Liver (tissue), 9 donors: Measurements from ENCODE around the gene ZBTB25. TPM values are rescaled to one million over a fixed set of nuclear protein-coding genes. Genes with fewer than 3 reads are reported as not detected.

Experiments used
- DNase-seq: peaks from one replicate; pipeline ENCODE4 v3.0.0-alpha.2; 2017; ENCODE audit warnings: low spot score
- H3K27ac ChIP-seq, 2 donors: one replicate each; pipeline ENCODE4 v1.7.0; 2013; ENCODE audit warnings: inconsistent platforms in 2 of 2, low read length in 2 of 2, control low read depth in 1 of 2, low read depth in 1 of 2, mild to moderate bottlenecking in 1 of 2
- H3K27me3 ChIP-seq, 4 donors: one replicate each; pipeline versions ENCODE4 v1.6.1 to v1.7.0; 2013; ENCODE audit warnings: low read length in 3 of 4, inconsistent platforms in 1 of 4, mild to moderate bottlenecking in 1 of 4, moderate library complexity in 1 of 4; ENCODE audit not compliant: control insufficient read depth in 4 of 4, insufficient read depth in 4 of 4
- H3K36me3 ChIP-seq, 4 donors: one replicate each; pipeline versions ENCODE4 v1.6.1 to v1.7.0; 2013; ENCODE audit warnings: low read length in 3 of 4, mild to moderate bottlenecking in 3 of 4, low read depth in 1 of 4, moderate library complexity in 1 of 4; ENCODE audit not compliant: control insufficient read depth in 4 of 4, insufficient read depth in 3 of 4
- H3K4me1 ChIP-seq, 4 donors: one replicate each; pipeline versions ENCODE4 v1.6.1 to v1.7.0; 2013; ENCODE audit warnings: low read length in 3 of 4, mild to moderate bottlenecking in 3 of 4, moderate library complexity in 1 of 4; ENCODE audit not compliant: control insufficient read depth in 4 of 4, insufficient read depth in 4 of 4
- H3K4me3 ChIP-seq, 3 donors: one replicate each; pipeline versions ENCODE4 v1.6.1 to v1.7.0; 2013; ENCODE audit warnings: low read length in 3 of 3, control low read depth in 1 of 3, low read depth in 1 of 3, mild to moderate bottlenecking in 1 of 3
- H3K9ac ChIP-seq, 2 donors: one replicate each; pipeline ENCODE4 v1.7.0; 2013; ENCODE audit warnings: low read length in 2 of 2, mild to moderate bottlenecking in 2 of 2, moderate library complexity in 2 of 2, control low read depth in 1 of 2, low read depth in 1 of 2
- H3K9me3 ChIP-seq, 4 donors: one replicate each; pipeline versions ENCODE4 v1.6.1 to v1.7.0; 2013; ENCODE audit warnings: low read length in 3 of 4; ENCODE audit not compliant: control insufficient read depth in 4 of 4
- EGR1 ChIP-seq, 2 donors: IDR thresholded peaks; 2 replicates each; pipeline ENCODE4 v1.6.1; 2016 to 2018; ENCODE audit warnings: antibody characterized with exemption in 2 of 2, low read depth in 2 of 2
- FOXA2 ChIP-seq: IDR thresholded peaks from 2 replicates; pipeline ENCODE4 v1.6.1; 2016; ENCODE audit warnings: antibody characterized with exemption
- GABPA ChIP-seq, 2 donors: IDR thresholded peaks in 1 of 2; conservative IDR thresholded peaks in 1 of 2; 2 replicates each; pipeline ENCODE4 v1.6.1; 2016; ENCODE audit warnings: antibody characterized with exemption in 2 of 2, mild to moderate bottlenecking in 1 of 2, moderate library complexity in 1 of 2
- HNF4A ChIP-seq, 2 donors: conservative IDR thresholded peaks; 2 replicates each; pipeline ENCODE4 v1.6.1; 2016; ENCODE audit warnings: antibody characterized with exemption in 2 of 2, mild to moderate bottlenecking in 2 of 2
- HNF4G ChIP-seq: IDR thresholded peaks from 2 replicates; pipeline ENCODE4 v1.6.1; 2016; ENCODE audit warnings: antibody characterized with exemption
- MAX ChIP-seq: IDR thresholded peaks from 2 replicates; pipeline ENCODE4 v1.6.1; 2016; ENCODE audit warnings: antibody characterized with exemption
- NR2F2 ChIP-seq: IDR thresholded peaks from 2 replicates; pipeline ENCODE4 v1.6.1; 2016; ENCODE audit warnings: antibody characterized with exemption
- RAD21 ChIP-seq, 2 donors: IDR thresholded peaks; 2 replicates each; pipeline ENCODE4 v1.6.1; 2016; ENCODE audit warnings: antibody characterized with exemption in 2 of 2, mild to moderate bottlenecking in 2 of 2
- RXRA ChIP-seq, 2 donors: IDR thresholded peaks; 2 replicates each; pipeline ENCODE4 v1.6.1; 2017 to 2018; ENCODE audit warnings: antibody characterized with exemption in 2 of 2, mild to moderate bottlenecking in 1 of 2
- SP1 ChIP-seq: IDR thresholded peaks from 2 replicates; pipeline ENCODE4 v1.6.1; 2018; ENCODE audit warnings: antibody characterized with exemption, mild to moderate bottlenecking
- TAF1 ChIP-seq: conservative IDR thresholded peaks from 2 replicates; pipeline ENCODE4 v1.6.1; 2016; ENCODE audit warnings: antibody characterized with exemption, mild to moderate bottlenecking
- YY1 ChIP-seq: IDR thresholded peaks from 2 replicates; pipeline ENCODE4 v1.6.1; 2016; ENCODE audit warnings: antibody characterized with exemption, mild to moderate bottlenecking
- WGBS: extraction: QIAGEN DNeasy Blood & Tissue Kit; methylation state at CpG from one replicate; pipeline ENCODE4 v1.1.7; 2013; 5-methylcytosine and 5-hydroxymethylcytosine counted together
- polyA plus RNA-seq, 2 donors: library from polyadenylated mRNA; stranded (reverse) in 1 of 2; unstranded in 1 of 2; fragments of 200-250 nt in 1 of 2; fragments of >200 nt in 1 of 2; fragmentation: Nextera tagmentation in 1 of 2; extraction: Ambion mirVana in 1 of 2; gene quantifications; one replicate each; pipeline versions ENCODE4 v1.2.1 to v1.2.3, GENCODE V29; 2013 to 2015
- total RNA-seq, 2 donors: library from RNA; depleted of rRNA; stranded (reverse); fragments of >200 nt; gene quantifications; one replicate each; pipeline ENCODE4 v1.2.3, GENCODE V29; 2014
- TF ChIP-seq, protein P1 (sequence below): IDR thresholded peaks from 2 replicates; pipeline ENCODE4 v1.6.1; 2016; ENCODE audit warnings: antibody characterized with exemption
- TF ChIP-seq, protein P2 (sequence below): IDR thresholded peaks from 2 replicates; pipeline ENCODE4 v1.6.1; 2016; ENCODE audit warnings: antibody characterized with exemption
- TF ChIP-seq, protein P3 (sequence below): IDR thresholded peaks from 2 replicates; pipeline ENCODE4 v1.6.1; 2016; ENCODE audit warnings: antibody characterized with exemption, mild to moderate bottlenecking
- donor health status: healthy.
- donor health status: healthy.
- donor health status: healthy.
- donor health status: healthy.
- donor health status: healthy.

The ZBTB25 gene
- total and polyA plus RNA-seq, 4 donors = 1.4 to 5.9 (median 3.7) TPM

- TF ChIP-seq RAD21 (IDR thresholded peaks at IDR 0.05) (peak in 1 of 2 donors; percentile 9), YY1 (no peak)
- no peak overlapping the region for H3K9ac ChIP-seq
- DNase-seq = no peak
- H3K36me3 ChIP-seq = peaks cover 1 to 9% (median 7%) of the 10 kb centered on the region in 4 donors
- H3K4me3 ChIP-seq = peak overlapping the region; percentile 21 to 84 (median 31)
- peaks cover 3 to 21% (median 11%) of the 10 kb centered on the region in 4 donors for H3K4me1 ChIP-seq
- no peak overlapping the region for H3K27ac ChIP-seq
- 19% methylated on average over 15 of the region's 15 CpGs for WGBS
- no peaks in the 10 kb centered on the region for H3K27me3 ChIP-seq
- no peaks in the 10 kb centered on the region for H3K9me3 ChIP-seq
These were observed 37.6 kb downstream of the ZBTB25 start for GRCh38 chr14:64465831-64466554.

- Histone ChIP-seq H3K27ac (no peak within 1 kb of the TSS), H3K9me3 (no peaks in the 10 kb centered on the region), H3K4me1 (peaks cover 3 to 21% (median 11%) of the 10 kb centered on the region in 4 donors), H3K9ac (no peak within 1 kb of the TSS), H3K27me3 (no peaks in the 10 kb centered on the region), H3K36me3 (peaks cover 5 to 12% (median 9%) of the 10 kb centered on the region in 4 donors), H3K4me3 (peak within 1 kb of the TSS; percentile 31 to 84 (median 53))
- WGBS = under 1% methylated on average over 74 of the region's 74 CpGs
- TF ChIP-seq FOXA2 = no peak
- no peak for TF ChIP-seq RXRA (IDR thresholded peaks at IDR 0.05)
- no peak for TF ChIP-seq GABPA (IDR thresholded peaks at IDR 0.05 in 1 of 2, conservative IDR thresholded peaks at IDR 0.05 in 1 of 2)
- TF ChIP-seq MAX = no peak
- no peak for TF ChIP-seq HNF4G
- DNase-seq = peak; percentile 71
These were observed 38.3 kb downstream of the ZBTB25 start, which contains the start of gene AKAP5 for GRCh38 chr14:64465191-64465822. Gene AKAP5 (plus strand): TSS chr14:64465499. CDS start chr14:64468395, 2,896 bp downstream.

DNA sequence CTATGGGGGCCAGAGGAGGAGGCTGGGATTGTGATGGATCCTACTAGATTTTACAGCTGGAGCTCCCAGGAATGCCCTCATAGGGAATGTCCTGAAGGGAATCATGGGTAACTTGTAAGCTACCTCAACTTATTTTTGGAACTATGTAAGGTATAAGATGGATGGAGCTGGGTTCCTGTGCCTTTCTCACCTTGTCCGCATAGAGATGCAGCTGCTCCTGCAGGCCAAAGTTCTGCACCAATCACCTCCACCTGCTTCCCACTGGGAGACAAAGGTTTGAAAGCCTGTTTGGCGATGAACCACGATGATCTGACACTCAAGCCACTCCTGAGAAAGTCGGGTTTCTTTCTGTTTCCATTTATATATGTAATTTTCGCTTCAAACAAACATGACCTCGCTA lies 39.0 kb downstream of the ZBTB25 start:
- Histone ChIP-seq H3K9ac (no peak overlapping the region), H3K4me3 (peak overlapping the region; percentile 31 to 84 (median 53)), H3K4me1 (peaks cover 3 to 21% (median 11%) of the 10 kb centered on the region in 4 donors), H3K9me3 (no peaks in the 10 kb centered on the region), H3K36me3 (peaks cover 4 to 18% (median 12%) of the 10 kb centered on the region in 4 donors), H3K27me3 (no peaks in the 10 kb centered on the region), H3K27ac (no peak overlapping the region)
- no peak for DNase-seq
- WGBS = 9% methylated on average over 6 of the region's 6 CpGs
- TF ChIP-seq TAF1 = no peak
- TF ChIP-seq HNF4A (conservative IDR thresholded peaks at IDR 0.05) = no peak

DNA sequence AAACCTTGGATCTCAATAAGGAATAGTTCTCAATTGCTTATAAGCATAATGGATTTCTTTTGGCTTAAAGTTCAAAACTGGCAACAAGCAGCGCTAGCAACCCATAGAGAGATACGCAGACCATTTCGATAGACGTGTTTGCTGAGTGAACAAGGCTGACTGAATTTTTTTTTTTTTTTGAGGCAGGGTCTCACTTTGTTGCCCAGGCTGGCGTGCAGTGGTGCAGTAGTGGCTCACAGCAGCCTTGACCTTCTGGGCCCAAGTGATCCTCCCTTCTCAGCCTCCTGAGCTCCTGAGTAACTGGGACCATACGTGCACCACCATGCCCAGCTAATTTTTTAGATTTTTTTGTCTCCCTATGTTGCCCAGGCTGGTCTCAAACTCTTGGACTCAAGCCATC lies 39.8 kb downstream of the ZBTB25 start:
- H3K4me1 ChIP-seq = peaks cover 3 to 21% (median 11%) of the 10 kb centered on the region in 4 donors
- no peak for DNase-seq
- no peak overlapping the region for H3K4me3 ChIP-seq
- no peak overlapping the region for H3K27ac ChIP-seq
- 90% methylated on average over 6 of the region's 6 CpGs for WGBS
- no peaks in the 10 kb centered on the region for H3K27me3 ChIP-seq
- no peak overlapping the region for H3K9ac ChIP-seq
- H3K36me3 ChIP-seq = peaks cover 4 to 26% (median 20%) of the 10 kb centered on the region in 4 donors
- H3K9me3 ChIP-seq = no peaks in the 10 kb centered on the region
- TF ChIP-seq NR2F2 (no peak), HNF4G (no peak), RXRA (IDR thresholded peaks at IDR 0.05) (no peak), EGR1 (IDR thresholded peaks at IDR 0.05; ENCODE audit: low read depth in 2 of 2) (no peak), TAF1 (no peak), FOXA2 (no peak), RAD21 (IDR thresholded peaks at IDR 0.05) (no peak), SP1 (no peak), YY1 (no peak), HNF4A (conservative IDR thresholded peaks at IDR 0.05) (no peak), MAX (no peak)
- TF ChIP-seq, protein P1, sequence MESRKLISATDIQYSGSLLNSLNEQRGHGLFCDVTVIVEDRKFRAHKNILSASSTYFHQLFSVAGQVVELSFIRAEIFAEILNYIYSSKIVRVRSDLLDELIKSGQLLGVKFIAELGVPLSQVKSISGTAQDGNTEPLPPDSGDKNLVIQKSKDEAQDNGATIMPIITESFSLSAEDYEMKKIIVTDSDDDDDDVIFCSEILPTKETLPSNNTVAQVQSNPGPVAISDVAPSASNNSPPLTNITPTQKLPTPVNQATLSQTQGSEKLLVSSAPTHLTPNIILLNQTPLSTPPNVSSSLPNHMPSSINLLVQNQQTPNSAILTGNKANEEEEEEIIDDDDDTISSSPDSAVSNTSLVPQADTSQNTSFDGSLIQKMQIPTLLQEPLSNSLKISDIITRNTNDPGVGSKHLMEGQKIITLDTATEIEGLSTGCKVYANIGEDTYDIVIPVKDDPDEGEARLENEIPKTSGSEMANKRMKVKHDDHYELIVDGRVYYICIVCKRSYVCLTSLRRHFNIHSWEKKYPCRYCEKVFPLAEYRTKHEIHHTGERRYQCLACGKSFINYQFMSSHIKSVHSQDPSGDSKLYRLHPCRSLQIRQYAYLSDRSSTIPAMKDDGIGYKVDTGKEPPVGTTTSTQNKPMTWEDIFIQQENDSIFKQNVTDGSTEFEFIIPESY = no peak
- TF ChIP-seq, protein P2, sequence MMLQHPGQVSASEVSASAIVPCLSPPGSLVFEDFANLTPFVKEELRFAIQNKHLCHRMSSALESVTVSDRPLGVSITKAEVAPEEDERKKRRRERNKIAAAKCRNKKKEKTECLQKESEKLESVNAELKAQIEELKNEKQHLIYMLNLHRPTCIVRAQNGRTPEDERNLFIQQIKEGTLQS = no peak
- TF ChIP-seq, protein P3, sequence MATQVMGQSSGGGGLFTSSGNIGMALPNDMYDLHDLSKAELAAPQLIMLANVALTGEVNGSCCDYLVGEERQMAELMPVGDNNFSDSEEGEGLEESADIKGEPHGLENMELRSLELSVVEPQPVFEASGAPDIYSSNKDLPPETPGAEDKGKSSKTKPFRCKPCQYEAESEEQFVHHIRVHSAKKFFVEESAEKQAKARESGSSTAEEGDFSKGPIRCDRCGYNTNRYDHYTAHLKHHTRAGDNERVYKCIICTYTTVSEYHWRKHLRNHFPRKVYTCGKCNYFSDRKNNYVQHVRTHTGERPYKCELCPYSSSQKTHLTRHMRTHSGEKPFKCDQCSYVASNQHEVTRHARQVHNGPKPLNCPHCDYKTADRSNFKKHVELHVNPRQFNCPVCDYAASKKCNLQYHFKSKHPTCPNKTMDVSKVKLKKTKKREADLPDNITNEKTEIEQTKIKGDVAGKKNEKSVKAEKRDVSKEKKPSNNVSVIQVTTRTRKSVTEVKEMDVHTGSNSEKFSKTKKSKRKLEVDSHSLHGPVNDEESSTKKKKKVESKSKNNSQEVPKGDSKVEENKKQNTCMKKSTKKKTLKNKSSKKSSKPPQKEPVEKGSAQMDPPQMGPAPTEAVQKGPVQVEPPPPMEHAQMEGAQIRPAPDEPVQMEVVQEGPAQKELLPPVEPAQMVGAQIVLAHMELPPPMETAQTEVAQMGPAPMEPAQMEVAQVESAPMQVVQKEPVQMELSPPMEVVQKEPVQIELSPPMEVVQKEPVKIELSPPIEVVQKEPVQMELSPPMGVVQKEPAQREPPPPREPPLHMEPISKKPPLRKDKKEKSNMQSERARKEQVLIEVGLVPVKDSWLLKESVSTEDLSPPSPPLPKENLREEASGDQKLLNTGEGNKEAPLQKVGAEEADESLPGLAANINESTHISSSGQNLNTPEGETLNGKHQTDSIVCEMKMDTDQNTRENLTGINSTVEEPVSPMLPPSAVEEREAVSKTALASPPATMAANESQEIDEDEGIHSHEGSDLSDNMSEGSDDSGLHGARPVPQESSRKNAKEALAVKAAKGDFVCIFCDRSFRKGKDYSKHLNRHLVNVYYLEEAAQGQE = no peak
